Islet of Langerhans (tissue), 1 donor: ENCODE data around the gene C16orf54.
"Not testable (repeated sequence)": the region's sequence is repeated elsewhere in the genome, so short reads cannot be mapped to it uniquely, and the experiment has no call there.

Experiments
- FAIRE-seq: peaks from one replicate; lab custom pipeline; 2011; peaks lifted over from hg19 to GRCh38; lab: Jason Lieb, UNC

Gene C16orf54

DNA sequence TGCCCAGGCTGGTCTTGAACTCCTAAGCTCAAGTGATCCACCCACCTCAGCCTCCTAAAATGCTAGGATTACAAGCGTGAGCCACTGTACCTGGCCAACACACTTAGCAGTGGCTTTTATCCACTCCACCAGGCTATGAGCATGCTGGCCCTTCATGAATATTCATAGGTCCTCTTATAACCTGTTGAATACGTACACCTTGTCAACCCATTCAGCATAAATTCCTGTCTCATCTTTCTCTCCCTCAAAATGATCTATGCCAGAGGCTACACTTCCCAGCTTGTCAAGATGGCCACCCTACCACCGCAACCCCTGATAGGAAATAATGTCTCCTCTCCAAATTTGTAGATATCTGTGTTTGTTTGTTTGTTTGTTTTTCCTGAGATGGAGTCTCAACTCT, 21.3 kb upstream of the C16orf54 start:
- no peak for FAIRE-seq

DNA sequence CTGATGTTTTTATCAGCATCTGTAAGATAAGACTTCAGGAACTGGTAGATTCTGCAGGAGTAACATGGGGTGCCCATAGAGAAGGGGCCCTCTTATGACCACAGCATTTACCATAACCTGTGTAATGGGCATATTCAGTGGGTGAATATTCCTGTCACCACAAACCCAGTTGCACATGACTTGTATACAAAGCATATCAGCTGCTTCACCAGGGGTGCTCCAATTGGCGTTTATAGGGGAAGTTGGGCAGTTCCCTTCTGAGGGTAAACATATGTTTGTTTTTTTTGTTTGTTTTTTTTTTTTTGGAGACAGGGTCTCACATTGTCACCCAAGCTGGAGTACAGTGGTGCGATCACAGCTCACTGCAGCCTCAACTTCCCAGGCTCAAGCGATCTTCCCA, 20.8 kb upstream of the C16orf54 start:
- no peak for FAIRE-seq

DNA sequence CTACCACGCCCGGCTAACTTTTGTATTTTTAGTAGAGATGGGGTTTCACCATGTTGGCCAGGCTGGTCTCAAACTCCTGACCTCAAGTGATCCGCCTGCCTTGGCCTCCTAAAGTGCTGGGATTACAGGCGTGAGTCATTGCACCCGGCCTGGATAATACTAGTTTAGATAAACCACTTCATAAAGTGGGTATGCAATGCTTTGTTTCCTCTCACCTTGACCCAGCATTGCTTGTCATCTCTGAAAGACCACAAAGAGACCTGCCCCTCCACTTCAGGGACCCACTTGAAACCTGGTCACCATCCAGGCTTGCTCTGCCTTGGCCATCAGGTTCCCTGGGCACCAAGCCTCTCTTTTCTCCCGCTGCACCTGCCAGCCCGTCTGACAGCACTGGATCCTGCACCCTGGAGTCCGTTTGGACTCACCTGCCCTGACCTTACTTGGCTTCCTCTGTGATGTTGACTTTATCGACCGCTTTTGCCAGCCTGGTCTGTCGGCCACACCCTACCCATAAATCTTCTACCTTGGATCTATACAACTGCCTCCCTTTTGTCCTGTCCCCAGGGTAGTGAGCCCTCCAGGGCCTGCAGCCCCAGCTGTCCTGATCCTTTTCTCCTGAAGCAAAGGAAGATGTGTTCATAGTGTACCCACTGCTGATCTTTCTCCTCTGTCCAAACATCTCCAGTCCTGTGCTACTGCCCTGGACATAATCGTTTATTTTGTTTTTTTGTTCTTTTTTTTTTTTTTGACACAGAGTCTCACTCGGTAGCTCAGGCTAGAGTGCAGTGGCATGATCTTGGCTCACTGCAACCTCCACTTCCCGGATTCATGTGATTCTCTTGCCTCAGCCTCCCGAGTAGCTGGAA, 19.6 kb upstream of the C16orf54 start:
- no peak for FAIRE-seq

- no peak for FAIRE-seq
Measured at GRCh38 chr16:29763326-29763725, 17.5 kb upstream of the C16orf54 start.

GRCh38 chr16:29761882-29762281, 16.1 kb upstream of the C16orf54 start:
- FAIRE-seq, result no peak

DNA sequence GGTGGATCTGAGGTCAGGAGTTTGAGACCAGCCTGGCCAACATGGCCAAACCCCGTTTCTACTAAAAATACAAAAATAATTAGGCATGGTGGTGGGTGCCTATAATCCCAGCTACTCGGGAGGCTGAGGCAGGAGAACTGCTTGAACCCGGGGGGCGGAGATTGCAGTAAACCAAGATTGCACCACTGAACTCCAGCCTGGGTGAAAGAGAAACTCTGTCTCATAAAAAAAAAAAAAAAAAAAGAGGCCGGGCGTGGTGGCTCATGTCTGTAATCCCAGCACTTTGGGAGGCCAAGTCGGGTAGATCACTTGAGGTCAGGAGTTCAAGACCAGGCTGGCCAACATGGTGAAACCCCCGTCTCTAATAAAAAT, 15.5 kb upstream of the C16orf54 start:
- not testable (repeated sequence) for FAIRE-seq

- no peak for FAIRE-seq
Measured at GRCh38 chr16:29760567-29761279, 14.9 kb upstream of the C16orf54 start.

- FAIRE-seq, result no peak
Measured at GRCh38 chr16:29757950-29758466, 12.2 kb upstream of the C16orf54 start.

GRCh38 chr16:29757086-29757485, 11.3 kb upstream of the C16orf54 start:
- not testable (repeated sequence) for FAIRE-seq

- FAIRE-seq, result no peak
Measured at GRCh38 chr16:29756654-29757053, 10.9 kb upstream of the C16orf54 start.

- FAIRE-seq, result no peak
Measured at GRCh38 chr16:29753516-29753915, 7.7 kb upstream of the C16orf54 start.

DNA sequence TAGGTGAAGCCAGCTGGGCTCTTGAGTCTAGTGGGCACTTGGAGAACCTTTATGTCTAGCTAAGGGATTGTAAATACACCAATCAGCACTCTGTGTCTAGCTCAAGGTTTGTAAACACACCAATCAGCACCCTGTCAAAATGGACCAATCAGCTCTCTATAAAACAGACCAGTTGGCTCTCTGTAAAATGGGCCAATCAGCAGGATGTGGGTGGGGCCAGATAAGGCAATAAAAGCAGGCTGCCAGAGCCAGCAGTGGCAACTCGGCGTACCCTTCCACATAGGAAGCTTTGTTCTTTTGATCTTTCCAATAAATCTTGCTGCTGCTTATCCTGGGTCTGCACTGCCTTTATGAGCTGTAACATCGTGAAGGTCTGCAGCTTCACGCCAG, 3.0 kb upstream of the C16orf54 start:
- not testable (repeated sequence) for FAIRE-seq

- FAIRE-seq, result no peak
Measured at GRCh38 chr16:29747947-29748759, 2.4 kb upstream of the C16orf54 start.

- not testable (repeated sequence) for FAIRE-seq
Measured at GRCh38 chr16:29746518-29746917, 728 bp upstream of the C16orf54 start.

DNA sequence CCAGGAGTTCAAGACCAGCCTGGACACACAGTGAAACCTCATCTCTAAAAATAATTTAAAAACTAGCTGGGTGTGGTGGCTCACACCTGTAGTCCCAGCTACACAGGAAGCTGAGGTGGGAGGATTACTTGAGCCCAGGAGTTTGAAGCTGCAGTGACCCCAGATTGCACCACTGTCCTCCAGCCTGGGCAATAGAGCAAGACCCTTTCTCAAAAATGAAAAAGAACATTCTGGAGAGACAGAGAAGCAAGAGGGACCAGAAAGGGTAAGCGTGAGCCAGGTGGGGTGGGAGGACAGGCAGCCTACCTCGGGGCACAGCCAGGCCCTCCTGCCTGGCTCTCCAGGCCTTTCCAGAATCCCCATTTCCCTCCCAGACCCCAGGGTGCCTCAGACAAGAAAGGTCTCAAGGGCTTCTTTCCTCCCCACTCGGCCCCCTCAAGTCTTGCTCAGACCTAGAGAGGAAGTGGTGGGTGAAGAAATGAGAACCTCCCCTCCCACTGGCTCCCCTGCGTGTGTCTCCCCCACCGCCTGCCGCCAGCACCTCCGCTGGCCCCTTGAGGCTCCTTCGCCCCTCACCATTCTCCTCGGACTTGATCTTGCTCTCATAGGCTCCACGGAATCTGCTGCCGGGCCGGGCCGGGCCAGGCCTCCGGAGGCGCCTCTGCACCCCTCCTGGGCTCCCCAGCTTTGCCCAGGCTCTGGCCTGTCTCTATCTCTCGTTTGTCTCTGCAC, 503 bp downstream of the C16orf54 start:
- FAIRE-seq, result no peak

DNA sequence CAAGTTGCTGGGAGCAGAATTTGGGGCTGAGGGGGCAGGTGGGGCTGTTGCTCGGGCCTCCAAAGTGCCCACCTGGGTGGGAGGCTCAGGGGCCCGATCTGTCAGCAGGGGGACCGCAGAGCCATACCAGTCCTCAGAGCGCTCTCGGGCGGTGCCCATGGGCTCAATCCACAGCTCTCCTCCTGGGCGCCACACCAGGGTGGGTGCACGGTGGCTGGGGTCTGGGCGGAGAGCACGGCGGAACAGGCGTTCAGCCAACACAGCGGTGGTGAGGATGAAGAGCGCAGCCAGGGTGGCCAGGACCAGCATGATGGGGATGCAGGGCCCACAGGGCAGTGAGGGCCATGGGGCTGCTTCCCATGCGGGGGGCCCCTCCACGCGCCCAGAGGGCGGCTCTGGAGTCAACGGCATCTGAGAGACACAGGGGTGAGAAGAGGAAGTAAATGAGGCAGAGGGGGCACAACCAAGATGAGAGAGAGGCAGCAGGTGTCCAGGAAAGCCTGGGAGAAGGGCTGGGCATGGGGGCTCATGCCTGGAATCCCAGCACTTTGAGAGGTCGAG, 1.2 kb downstream of the C16orf54 start:
- FAIRE-seq, result no peak

DNA sequence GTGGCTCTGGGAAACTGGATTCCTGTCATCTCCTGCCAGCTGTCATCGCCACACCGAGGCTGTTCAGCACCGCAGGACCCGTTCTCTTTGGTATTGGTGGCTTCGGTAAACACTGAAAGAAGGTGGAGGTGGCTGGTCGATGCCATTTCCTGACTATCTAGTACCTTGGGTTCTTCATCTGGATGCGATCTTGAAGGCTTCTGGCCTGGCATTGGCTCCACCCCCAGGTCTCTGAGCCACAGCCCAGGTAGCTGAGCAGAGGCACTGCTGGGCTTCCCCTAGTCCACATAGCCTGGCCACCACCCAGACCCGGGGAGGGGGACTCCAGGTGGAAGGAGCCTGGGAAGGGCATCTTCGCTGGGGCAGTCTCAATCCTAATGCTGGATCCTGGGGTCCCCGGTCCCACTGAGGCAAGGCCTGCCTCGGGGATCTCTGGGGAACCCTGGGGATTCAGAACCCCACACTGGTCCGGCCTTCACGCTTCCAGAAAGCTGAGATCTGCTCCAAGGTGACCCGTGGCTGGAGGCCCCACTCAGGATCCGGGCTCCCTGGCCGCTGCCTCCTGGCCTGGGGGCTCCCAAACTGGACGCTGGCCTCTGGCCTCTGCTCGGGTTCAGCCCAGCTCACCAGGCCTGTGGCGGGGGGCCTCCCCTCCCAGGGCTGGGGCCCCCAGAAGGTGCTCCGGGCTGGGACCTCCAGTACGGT, 1.8 kb downstream of the C16orf54 start:
- no peak for FAIRE-seq

DNA sequence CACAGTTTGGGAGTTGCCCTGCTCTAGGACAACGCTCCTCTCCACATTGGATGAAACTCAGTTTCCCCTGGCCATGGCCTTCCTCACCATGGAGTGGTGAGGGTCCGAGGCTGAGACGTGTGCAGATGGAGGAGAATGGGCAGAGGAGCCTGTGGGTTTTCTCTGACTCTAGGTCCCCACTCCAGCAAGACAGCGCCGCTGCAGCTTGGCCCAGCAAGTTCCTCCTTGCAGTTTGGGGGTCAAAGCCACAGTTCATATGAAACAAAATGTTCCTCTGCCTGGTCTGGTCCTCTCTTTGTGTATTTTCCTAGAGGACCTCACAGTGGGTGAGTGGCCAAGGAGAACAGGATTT, 2.3 kb downstream of the C16orf54 start:
- no peak for FAIRE-seq

DNA sequence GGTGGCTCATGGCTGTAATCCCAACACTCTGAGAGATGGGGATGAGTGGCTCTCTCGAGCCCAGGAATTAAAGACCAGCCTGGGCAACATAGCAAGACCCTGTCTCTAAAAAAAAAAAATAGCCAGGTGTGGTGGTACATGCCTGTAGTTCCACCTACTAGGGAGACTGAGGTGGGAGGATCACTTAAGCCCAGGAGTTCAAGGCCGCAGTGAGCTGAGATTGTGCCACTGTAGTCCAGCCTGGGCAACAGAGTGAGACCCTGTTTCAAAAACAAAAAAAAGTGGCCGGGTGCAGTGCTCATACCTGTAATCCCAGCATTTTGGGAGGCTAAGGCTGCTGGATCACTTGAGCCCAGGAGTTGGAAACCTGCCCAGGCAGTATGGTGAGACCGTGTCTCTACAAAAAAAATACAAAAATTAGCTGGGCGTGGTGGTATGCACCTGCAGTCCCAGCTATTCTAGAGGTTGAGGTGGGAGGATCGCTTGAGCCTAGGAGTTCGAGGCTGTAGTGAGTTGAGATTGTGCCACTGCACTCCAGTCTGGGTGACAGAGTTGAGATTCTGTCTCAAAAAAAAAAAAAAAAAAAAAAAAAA, 3.0 kb downstream of the C16orf54 start:
- no peak for FAIRE-seq

DNA sequence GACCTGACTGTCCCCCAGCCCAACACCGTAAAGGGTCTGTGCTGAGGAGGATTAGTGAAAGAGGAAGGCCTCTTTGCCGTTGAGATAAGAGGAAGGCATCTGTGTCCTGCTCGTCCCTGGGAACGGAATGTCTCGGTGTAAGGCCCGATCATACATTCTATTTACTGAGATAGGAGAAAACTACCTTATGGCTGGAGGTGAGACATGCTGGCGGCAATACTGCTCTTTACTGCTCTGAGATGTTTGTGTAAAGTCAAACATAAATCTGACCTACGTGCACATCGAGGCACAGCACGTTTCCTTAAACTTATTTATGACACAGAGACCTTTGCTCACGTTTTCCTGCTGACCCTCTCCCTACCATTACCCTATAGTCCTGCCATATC, 5.2 kb downstream of the C16orf54 start:
- not testable (repeated sequence) for FAIRE-seq
